Middle frontal gyrus (tissue), 1 donor: ENCODE data around the gene ZNF524.

Source experiments
- DNase-seq: peaks from one replicate; pipeline ENCODE4 v3.0.0-alpha.2; 2015; ENCODE audit warnings: low spot score; ENCODE audit errors: extremely low spot score

Gene ZNF524

DNA sequence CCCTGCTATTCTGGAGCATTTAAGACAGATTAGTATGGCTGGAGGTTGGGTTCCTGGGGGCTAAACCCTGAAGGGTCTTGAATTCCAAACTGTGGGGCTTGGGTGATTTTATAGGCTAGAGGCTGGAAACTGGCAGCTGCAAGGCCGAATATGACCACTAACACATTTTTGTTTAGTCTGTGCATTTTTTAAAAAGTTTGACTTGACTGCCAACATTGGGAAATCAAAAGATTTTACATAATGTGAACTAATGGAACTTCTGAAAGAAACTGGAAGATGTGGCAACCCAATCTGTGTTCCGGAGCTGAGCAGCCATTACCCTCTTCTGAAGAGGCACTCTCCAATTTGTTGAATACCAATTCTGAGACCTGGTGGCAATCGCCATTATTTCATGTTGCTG is 19.2 kb downstream of the ZNF524 start:
- no peak for DNase-seq

DNA sequence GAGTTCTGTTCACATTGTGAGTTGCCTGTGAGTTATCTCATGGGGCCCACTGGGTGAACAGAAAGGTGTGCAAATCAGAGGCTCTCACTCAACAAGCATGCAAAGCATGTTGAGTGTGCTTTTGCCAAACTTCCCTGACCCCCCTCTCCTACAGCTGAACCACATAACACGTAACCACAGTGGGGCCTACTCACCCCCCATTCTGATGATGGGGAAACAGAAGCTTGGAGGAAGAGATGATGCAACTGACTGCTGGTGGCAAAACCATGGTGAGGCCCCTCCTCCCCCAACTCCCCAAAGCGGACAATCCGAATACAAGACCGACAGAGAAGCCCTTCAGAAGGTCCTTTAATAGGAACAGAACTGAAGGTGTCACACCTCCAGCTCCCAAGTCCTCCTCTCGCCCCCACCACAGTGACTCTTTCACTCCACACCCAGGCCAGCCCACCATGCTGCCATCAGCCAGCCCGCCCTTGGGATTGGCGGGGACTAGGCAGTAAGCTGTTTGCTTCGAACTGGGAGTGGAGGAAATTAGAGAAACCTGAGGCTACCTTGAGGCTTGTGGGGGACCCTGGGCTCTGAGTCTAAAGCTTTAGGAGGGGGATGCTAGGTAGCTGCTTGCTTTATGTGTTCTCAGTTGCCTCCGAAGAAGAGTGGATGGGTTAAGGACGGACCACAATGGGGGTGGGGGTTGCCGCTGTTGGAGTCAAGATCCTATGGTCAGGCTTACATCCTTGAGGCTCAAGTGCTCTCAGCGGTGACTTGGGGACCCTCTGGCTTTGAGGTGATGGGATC is 20.5 kb downstream of the ZNF524 start:
- no peak for DNase-seq

DNA sequence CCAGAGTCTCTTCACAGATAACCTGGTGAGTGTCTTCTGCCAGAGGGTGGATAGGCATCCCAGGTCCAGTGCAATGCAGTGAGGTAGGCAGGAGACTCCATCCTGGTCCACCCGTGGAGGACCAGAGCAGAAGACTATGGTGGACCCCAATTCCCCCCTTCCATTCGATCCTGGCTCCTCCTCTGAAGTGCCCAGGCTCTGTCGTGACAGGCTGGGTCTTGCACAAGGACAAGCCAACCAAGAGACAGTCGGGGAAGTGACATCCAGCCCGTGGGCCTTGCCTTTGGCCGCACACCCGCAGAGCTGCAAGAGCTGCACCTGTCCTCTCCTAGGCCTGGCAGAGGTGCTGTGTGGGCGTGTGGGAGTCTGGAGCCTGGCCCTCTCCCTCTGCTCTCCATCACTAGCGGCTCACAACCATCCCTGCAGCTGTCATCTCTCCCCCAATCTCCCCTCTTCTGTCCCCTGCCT is 21.2 kb downstream of the ZNF524 start:
- no peak for DNase-seq

DNA sequence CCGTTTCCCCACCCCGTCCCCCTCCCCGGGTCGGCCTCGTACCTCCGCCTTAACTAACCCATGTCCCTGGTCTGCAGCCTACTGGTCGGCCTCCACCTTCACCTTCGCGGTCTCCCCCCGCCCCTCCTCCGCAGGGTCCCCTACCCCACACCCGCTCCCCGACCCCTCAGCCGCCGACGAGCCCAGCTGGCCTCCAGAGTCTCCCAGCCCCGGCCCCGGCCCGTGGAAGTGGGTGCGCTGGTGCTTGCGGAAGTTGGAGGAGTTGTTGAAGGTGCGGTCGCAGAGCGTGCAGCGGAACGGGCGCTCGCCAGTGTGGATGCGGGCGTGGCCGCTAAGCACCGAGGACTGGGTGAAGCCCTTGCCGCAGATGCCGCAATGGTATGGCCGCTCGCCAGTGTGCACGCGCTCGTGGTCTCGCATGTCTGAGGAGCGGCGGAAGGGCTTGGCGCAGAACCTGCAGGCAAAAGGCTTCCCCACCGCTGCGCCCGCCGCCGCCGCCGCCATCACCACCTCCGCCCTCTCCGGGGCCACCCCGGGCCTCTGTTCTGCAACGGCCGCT is 21.7 kb downstream of the ZNF524 start:
- no peak for DNase-seq

DNA sequence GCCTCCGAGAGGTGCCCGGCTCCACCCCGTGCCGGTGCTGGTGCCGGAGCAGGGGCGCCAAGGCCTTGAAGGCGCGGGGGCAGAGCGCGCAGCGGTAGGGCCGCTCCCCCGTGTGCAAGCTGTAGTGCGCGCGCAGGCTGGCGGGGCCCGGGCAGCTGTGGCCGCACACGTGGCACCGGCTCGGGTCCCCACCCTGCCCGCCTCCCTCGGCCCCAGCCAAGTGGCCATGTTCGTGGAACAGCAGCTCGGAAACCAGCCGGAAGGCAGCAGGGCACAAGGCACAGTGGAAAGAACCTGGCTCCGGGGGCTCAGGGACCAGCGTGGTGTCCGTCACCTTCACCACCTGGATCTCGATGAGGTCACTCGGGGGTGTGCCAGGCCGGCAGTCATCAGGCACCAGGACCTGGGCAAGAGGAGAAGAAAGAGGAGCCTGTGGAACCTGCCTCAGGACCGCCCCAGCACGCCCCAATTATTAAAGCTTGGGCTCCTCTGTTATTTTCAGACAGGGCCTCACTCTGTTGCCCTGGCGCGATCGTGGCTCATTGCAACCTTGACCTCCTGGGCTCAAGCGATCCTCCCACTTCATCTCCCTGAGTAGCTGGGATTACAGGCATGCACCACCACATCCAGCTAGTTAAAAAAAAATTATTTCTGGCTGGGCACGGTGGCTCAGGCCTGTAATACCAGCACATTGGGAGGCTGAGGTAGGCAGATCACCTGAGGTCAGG is 22.3 kb downstream of the ZNF524 start:
- no peak for DNase-seq

DNA sequence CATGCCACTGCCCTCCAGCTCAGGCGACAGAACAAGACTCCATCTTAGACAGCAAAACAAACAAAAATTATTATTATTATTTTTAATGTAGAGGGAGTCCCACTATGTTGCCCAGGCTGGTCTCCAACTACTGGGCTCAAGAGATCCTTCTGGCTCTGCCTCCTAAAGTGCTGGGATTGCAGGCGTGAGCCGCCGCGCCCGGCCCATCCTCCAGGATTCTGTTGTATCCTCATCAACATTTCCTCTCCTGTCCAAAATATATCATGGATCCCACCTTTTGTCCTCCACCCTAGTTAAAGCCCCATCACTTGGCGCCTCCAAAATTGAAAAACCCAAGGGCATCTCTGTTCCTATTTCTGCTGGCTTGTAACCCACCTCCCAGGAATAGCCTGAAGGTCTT is 23.0 kb downstream of the ZNF524 start:
- DNase-seq, result no peak

DNA sequence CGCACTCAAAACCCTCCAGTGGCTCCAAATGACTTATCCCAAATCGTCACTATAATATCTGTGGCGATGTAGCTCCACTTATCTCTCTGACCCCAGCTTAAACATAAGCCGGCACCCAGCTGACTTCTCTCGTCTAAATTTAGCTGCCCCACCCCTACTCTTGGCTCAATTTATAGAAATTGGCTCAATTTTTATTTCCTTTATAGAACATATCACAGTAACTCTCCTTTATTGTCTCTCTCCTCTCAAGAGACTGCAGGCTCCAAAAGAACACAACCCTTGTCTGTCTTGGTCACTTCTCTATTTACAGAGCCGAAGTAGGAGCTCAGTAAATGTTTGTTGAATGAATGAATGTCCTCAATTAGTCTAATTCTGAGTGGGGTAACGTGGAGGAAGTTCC is 23.5 kb downstream of the ZNF524 start:
- no peak for DNase-seq

DNA sequence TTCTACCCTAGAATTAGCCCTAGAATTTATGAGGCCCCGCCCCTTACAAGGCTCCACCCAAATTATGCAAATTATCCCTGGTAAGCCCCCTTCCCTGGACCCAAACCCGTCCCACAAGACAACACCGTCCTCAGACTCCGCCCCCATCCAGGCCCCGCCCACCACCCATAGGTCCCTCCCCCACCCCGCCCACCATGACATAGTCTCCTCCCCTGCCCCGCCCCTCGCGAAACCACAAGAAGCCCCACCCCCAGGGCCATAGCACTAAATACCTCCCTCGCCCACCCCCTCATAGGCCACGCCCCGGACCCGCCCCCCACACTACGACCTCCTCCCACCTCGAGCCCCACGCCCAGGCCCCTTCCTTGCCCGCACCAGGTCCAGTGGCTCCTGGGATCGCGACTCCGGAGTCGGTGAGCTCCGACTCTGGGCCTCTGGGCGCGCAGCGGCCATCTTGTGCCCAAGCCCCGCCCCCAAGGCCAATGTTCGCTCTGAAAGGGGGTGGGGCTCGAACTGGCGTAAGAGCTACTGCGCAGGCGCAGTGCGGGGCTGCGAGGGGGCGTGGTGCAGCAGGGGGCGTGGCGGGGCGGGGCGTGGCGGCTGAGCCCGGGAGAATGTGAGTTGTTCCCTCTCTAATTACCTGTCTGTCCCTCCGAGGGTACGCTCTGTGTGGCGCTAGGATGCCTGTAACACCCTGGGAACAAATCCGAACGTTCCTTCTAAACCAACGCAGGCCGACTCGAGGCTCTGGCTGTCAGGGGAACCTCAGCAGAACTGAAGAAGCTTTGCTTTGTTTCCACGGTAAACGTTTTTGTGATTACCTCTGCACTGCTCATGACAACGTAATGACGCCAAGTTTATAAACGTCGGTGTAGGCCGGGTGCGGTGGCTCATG is 24.3 kb downstream of the ZNF524 start, which contains the start of gene ZNF784:
ZNF784 (minus strand) TSS at position 458 of the 895 bp plus-strand sequence; CDS start at position 453, 5 bp downstream.
- DNase-seq, result peak; percentile 79

DNA sequence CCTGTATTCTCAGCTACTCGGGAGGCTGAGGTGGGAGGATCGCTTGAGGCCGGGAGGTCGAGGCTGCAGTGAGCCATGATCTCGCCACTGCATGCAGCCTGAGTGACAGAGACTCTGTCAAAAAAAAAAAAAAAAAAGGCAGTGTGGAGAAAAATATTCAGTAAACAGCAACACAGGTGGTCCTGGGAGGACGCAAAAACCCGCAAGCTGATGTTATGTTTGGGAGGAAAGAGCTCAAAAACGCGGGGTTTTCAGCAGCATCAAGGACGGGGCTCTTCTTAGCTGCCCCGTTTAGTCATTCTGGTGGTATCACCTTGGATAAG is 24.9 kb downstream of the ZNF524 start:
- DNase-seq, result no peak

DNA sequence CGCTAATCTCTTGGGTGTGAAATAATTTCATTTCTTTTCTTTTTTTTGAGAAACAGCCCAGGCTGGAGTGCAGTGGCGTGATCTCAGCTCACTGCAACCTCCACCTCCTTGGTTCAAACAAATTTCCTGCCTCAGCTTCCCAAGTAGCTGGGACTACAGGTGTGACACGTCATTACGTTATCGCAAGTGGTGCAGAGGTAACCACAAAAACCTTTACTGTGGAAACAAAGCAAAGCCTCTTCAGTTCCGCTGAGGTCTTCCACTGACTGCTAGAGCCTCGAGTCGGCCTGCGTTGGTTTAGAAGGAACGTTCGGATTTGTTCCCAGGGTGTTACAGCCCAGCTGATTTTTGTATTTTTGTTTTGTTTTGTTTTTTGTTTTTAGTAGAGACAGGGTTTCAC is 26.3 kb downstream of the ZNF524 start:
- DNase-seq, result no peak

DNA sequence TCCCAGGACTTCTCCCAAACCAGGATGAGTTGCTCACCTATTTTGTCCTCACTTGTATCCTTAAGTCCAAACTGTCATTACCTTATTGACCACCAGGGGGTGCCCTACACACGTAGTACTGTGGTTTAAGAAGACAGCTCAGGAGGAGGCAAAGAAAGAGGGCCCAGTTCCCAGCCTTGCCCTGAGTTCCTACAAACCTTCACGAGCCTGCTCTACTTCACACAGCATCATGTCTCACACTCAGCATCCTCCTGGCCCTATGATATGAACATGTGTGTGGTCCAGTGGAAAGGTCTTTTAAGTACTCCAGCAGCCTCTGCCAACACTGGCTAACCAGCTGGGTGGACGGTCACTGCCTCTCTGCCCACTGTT is 32.4 kb downstream of the ZNF524 start:
- peak; percentile 78 for DNase-seq

DNA sequence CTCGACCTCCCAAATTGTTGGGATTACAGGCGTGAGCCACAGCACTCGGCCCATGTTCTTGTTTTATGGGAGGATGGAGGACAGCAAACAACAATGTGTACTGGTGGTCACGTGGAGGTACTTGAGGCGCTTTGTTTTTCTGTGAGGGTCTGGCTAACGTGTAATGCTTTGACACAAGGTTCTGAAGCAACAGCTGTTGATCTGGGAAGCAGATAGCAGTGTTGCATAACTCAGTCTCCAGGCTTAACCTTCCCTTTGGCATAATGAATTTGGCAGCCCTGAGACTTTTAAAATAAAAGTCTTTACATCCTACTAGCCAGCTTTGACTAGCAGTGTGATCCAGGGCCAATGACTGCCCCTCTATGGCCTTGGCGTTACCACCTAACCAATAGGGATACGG is 33.8 kb downstream of the ZNF524 start:
- no peak for DNase-seq

DNA sequence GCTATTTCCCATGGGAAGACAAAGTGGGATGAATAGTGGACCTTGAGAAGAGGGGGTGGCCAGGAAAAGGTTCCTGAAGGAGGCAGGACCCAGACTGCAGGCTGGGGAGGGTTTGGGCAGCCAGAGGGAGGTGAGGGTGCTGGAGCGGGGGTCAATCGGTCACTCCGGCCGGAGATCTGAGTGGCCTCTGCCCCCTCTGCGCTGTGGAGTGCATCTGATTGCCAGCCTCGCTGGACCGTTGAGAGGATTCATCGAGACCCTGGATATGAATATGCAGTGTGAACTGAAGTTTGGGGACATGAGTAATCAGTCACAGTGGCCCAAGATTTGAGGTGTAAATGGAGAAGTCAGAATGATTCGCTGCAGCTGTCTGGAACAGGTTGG is 35.2 kb downstream of the ZNF524 start:
- no peak for DNase-seq

DNA sequence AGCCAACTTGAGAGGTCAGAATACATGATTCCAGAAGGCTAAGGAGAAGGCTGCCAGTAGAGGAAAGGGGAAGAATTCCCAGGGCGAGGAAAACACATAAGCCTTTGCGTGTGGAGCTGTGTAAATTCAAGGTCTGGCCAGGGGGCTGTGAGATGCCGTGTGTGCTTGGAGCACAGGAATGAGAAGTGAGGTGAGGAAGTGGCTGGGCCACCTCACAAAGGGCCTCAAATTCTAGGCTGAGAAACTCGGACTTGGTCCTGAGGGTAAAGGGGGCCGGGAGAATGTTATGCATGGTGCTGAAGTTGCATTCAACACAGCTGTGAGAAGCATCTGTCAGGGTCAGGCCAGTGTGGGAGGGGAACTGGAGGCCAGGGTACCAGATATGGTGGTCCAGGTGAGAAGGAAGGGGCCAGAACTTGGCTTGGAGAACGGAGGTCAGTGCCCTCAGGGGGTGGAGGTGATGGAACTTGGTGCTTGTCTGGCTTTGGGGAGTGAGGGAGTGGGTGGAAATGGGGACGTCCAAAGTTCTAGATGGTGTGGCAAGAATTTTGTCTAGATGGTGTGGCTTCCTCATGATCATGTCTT is 35.9 kb downstream of the ZNF524 start:
- no peak for DNase-seq

DNA sequence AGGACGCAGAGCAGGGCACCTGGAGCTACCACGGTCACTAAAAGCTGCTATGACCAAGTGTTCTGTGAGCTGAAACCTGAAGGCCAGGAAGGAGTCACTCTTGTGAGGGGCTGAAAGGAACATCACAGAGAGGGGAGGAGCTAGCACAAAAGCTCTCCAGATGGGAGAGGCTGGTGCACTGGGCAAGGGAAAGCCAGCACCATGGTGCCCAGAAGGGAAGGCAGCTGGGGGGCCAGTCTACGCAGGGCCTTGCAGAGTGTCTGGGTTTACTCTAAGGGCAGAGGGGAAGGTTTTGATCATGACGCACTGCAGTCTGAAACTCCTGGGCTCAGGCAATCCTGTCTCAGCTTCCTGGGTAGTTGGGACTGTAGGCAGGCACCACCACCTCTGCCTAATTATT is 36.6 kb downstream of the ZNF524 start:
- DNase-seq, result no peak

DNA sequence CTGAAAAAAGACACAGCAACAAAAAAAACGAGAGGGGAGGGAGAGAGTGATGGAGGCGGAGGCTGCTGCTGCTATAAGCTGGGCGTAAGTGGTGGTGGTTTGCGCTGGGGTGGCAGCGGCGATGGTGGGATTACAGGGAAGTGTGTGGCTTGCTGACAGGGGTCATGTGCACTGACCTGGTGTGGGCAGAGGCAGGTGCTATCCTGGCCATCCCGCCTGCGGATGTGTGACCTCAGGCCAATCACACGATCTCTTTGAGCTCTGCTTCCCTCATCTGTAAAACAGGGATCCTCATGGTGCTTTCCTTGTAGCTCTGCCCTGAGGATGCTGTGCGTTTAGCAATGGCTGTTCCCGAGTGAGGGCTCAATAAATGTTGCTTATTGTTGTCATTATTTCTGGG is 37.4 kb downstream of the ZNF524 start:
- DNase-seq, result no peak

DNA sequence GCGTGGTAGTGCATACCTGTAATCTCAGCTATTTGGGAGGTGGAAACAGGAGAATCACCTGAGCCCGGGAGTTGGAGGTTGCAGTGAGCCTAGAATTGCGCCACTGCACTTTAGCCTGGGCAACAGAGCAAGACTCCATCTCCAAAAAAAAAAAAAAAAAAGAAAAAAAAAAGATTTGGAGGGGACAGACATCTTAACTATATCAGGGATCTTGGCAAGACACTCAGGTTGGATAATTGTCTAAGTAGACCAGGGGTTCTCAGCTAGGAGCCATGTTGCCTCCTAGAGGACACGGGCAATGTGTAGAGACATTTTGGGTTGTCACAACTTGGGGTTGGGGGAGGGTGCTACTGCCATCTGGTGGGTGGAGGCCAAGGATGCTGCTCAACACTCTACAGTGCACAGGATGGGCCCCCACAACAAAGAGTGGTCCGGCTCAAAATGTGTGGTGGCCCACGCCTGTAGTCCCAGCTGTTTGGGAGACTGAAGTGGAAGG is 38.8 kb downstream of the ZNF524 start:
- no peak for DNase-seq

DNA sequence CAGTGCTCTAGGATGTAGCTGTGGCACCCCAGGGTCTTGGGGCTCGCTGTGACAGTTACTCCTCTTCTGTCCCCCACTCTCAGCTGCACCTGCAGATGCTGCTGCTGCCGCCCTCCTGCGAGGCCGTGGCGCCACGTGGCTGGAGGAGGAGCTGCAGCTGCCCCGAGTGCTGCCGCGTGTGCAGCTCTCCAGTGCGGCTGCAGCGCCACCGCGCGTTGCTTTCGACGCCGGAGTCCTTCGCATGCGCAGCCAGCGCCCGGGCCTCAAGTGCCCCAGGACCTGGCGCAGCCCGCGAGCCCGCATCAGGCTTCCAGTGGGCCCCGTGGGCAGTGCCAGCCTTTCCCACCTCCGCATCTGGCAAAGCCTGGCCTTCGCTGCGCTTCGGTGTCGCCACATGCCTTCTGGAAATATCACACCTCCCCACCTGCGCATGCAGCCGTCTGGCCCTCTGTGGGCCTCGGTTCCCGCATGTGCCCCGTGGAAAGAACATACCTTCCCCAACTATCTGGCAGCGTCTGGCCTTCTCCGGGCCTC is 40.0 kb downstream of the ZNF524 start:
- DNase-seq, result no peak

DNA sequence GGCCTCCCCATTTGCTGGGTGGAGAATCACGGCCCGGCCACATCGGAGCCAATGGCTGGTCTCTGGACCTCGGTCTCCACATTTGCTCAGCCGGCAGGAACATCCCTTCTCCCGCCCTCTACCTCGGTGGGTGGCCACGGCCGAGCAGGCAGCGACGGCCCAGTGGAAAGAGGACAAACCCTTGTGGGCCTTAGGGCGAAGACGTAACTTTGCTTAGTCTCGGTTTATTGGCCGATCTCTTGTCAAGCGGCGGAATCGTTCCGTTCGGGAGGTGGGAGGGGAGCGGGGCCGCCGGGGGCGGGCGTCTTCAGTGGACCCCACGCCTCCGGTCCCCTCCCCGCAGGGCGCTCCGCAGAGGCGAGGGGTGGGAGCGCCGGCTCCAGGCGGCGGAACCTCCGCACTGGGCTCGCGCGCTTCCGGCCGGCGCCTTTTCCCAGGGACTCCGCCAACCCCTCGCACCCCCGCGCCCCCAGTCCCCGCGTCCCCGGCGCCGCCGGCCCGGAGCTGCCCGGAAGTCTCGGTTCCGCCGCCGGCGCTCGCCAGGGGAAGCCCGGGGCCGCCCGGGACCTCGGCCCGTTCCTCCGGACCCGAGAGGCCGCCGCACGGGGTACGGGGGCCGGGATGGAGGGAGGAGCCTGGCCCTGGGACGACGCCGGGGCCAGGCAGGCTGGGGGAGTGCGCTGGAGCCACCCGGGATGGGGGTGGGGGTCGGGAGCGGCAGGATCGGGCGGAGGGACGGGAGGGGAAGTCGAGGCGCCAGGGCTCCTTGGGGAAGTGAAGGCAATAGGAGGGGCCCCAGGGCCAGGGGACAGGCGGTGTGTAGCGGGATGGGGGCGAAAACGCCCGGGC is 40.7 kb downstream of the ZNF524 start, which contains the start of gene ZNF580:
ZNF580 (plus strand) TSS at position 426 of the 849 bp plus-strand sequence. CDS start 1,507 bp downstream, outside the sequence.
- no peak for DNase-seq
